Measurements from ENCODE around the gene DSCAML1.

Gene DSCAML1

DNA sequence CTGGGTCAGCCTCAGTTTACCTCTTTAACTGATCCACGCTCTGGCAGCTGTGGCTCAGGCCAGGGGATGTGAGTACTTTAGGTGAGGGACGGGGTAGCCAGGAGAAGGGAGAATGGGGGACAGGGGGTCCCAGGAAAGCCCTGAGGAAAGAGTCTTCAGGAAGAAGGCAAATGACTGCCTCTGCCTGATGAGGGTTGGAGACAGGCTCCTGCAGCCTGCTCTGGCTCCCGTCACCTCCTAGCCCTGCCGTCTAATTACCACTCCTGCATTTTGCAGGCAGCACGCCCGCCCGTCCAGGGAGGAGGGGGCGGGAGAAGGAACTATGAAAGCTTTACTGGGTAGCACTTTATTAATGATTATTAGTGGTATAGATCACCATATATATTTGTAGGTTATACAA lies 352.8 kb downstream of the DSCAML1 start:
- Mint-ChIP-seq H3K36me3 (ENCODE audit: low read depth) (no peaks in the 10 kb centered on the region), H3K9me3 (no peaks in the 10 kb centered on the region), H3K27me3 (ENCODE audit: low read depth, poor library complexity) (peaks cover 81% of the 10 kb centered on the region), H3K4me3 (peak overlapping the region; percentile 29), H3K27ac (no peak overlapping the region), H3K4me1 (peaks cover 24% of the 10 kb centered on the region)
- DNase-seq = no peak
- TF ChIP-seq, protein P1, sequence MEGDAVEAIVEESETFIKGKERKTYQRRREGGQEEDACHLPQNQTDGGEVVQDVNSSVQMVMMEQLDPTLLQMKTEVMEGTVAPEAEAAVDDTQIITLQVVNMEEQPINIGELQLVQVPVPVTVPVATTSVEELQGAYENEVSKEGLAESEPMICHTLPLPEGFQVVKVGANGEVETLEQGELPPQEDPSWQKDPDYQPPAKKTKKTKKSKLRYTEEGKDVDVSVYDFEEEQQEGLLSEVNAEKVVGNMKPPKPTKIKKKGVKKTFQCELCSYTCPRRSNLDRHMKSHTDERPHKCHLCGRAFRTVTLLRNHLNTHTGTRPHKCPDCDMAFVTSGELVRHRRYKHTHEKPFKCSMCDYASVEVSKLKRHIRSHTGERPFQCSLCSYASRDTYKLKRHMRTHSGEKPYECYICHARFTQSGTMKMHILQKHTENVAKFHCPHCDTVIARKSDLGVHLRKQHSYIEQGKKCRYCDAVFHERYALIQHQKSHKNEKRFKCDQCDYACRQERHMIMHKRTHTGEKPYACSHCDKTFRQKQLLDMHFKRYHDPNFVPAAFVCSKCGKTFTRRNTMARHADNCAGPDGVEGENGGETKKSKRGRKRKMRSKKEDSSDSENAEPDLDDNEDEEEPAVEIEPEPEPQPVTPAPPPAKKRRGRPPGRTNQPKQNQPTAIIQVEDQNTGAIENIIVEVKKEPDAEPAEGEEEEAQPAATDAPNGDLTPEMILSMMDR (IDR thresholded peaks at IDR 0.05) = no peak

DNA sequence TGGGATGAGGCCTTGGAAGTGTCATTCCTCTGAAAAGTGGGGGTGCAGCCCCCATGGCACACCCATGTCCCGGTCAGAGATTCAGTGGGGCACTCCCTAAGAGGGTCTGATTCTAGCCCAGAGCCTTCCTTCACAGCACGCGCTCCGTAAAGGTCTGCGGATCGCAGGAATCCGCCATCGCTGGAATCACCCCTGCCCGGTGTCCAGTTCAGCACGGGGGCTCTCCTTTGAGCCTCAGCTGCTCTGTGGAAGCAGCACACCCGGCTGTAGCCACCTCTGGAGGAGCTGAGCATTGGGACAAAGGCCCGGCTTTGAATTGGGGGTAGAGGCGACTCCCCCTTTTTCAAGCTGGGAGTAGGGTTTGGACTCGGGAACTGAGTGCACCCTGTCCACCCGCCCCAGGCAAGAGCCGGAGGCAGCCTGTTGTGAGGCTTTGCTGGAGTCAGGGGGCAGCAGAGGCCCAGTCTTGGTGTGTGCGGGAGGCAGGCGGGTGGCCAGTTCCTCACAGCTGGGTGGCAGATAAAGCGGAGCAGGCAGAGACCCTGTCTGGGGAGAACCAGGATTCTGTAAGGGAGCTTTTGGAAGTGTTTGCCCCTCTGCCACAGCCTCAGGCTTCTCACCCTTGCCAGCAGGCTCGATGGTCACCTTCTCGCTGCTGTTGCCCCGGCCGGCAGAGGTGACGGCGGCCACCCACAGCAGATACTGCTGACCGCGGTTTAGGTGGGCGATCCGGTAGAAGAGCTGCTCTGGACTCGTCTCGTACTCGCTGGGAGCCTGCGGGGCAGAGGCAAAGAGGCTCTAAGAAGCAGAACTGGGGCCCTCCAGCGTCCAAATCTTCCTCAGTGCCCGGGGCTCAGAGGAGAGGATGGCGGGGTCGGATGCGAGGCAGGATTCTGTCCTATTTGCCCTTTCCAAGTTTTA lies 353.5 kb downstream of the DSCAML1 start:
- H3K36me3 Mint-ChIP-seq (ENCODE audit: low read depth) = no peaks in the 10 kb centered on the region
- TF ChIP-seq, protein P1 (IDR thresholded peaks at IDR 0.05) = peak; percentile 70
- peak overlapping the region; percentile 29 for H3K4me3 Mint-ChIP-seq
- peaks cover 78% of the 10 kb centered on the region for H3K27me3 Mint-ChIP-seq (ENCODE audit: low read depth, poor library complexity)
- H3K27ac Mint-ChIP-seq = no peak overlapping the region
- peaks cover 24% of the 10 kb centered on the region for H3K4me1 Mint-ChIP-seq
- no peaks in the 10 kb centered on the region for H3K9me3 Mint-ChIP-seq
- DNase-seq = peak; percentile 80

DNA sequence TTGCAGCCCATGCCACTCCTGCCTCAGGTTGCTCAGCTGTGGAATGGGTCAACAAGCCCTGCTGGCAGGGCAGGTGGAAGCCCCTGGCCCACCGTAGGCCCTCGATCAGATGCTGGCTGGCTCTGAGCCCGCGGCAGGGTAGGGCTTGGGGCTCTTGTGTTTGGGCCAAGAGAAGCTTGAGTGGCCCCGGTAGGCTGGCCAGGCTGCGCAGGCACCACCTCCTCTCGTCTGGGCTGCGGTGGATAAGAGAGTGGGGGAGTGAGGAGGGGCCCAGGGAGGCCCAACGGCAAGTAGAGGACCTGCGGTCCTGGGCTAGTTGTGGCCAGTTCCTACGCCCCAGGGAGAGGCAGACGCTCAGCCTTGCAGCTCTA lies 354.2 kb downstream of the DSCAML1 start:
- H3K4me1 Mint-ChIP-seq = peaks cover 24% of the 10 kb centered on the region
- H3K36me3 Mint-ChIP-seq (ENCODE audit: low read depth) = no peaks in the 10 kb centered on the region
- H3K27ac Mint-ChIP-seq = no peak overlapping the region
- no peak for DNase-seq
- no peak overlapping the region for H3K4me3 Mint-ChIP-seq
- peaks cover 71% of the 10 kb centered on the region for H3K27me3 Mint-ChIP-seq (ENCODE audit: low read depth, poor library complexity)
- TF ChIP-seq, protein P1 (IDR thresholded peaks at IDR 0.05) = no peak
- no peaks in the 10 kb centered on the region for H3K9me3 Mint-ChIP-seq

DNA sequence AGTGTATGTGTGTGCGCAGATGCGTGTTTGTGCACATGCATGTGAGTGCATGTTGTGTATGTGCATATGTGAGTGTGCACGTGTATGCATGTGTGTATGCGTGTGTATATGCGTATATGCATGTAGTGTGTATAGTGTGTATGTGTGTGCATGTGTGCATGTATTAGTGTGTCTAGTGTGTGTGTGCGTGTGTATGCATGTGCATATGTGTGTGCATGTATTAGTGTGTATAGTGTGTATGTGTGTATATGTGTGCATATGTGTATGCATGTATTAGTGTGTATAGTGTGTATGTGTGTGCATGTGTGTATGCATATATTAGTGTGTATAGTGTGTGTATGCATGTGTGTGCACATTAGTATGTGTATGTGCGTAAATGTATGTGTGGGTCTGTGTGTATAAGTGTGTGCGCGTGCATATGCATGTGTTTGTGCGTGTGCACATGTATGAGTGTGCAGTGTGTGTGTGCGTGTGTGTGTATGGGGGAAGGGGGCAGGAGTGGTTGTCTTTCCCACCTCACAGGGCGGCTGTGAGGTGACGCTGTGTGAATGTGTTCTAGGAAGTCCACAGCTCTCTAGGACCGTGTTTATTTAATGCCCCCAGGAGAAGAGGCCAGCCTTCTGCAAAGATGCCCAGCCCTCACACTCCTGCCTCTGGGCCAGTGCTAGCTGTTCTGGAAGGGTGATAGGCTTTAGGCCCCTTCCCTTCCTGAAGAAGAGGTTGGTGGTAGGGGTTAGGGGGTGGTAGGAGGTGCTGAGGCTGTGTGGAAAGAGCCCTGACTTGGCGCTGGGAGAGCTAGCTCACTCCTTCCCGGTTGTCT lies 354.8 kb downstream of the DSCAML1 start:
- Mint-ChIP-seq H3K27ac (no peak overlapping the region), H3K9me3 (no peaks in the 10 kb centered on the region), H3K36me3 (ENCODE audit: low read depth) (no peaks in the 10 kb centered on the region), H3K4me3 (no peak overlapping the region), H3K27me3 (ENCODE audit: low read depth, poor library complexity) (peaks cover 68% of the 10 kb centered on the region), H3K4me1 (peaks cover 24% of the 10 kb centered on the region)
- no peak for DNase-seq
- TF ChIP-seq, protein P1 (IDR thresholded peaks at IDR 0.05) = no peak

DNA sequence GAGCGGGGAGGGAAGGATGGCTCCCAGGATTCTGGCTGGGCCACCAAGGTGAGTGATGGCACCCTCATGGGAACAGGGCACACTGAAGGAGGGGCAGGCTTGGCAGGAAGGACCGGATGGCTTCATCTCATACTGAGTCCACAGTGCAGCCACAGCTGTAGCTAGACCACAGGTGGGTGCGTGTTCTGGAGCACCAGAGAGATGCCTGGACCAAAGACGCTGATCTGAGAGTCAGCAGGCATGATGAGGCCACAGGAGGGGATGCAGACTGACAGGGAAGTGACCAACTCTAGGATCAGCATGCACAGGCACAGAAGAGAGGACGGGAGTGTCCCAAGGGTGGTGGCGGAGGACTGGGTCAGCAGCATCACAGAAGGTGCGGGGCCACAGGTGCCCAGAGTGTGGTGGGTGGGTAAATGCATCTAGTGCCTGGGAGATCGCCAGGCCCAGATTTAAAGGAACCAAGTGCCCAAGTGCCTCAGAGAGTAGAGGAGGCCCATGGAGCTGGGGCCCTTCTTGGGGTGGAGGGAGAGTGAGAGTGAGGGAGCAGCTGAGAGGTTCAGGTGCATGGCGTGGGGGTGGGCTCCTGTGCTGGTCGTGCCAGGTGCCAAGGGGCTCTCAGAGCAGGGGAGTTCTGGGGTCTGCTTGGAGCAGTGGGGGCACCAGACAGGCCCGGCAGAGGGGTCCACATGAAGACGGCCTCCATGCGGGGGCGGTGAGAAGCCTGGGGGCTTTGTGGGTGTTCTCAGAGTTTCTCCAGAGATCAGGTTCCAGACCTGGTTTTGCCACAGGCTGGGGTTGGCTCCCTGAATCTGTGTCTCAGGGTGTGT lies 355.7 kb downstream of the DSCAML1 start:
- H3K27me3 Mint-ChIP-seq (ENCODE audit: low read depth, poor library complexity) = peaks cover 62% of the 10 kb centered on the region
- TF ChIP-seq, protein P1 (IDR thresholded peaks at IDR 0.05) = no peak
- H3K27ac Mint-ChIP-seq = no peak overlapping the region
- H3K4me1 Mint-ChIP-seq = peaks cover 24% of the 10 kb centered on the region
- H3K36me3 Mint-ChIP-seq (ENCODE audit: low read depth) = no peaks in the 10 kb centered on the region
- no peaks in the 10 kb centered on the region for H3K9me3 Mint-ChIP-seq
- no peak for DNase-seq
- no peak overlapping the region for H3K4me3 Mint-ChIP-seq
